OCI-LY7 (cell line): ENCODE results near the gene SKIC2.
"Not testable (repeated sequence)": the region's sequence is repeated elsewhere in the genome, so short reads cannot be mapped to it uniquely, and the experiment has no call there.

Experiments
- CTCF ChIP-seq: fragments of 200-600 bp; sonication (generic); conservative IDR thresholded peaks from 2 replicates; pipeline ENCODE4 v1.5.1; 2014; ENCODE audit warnings: mild to moderate bottlenecking, antibody characterized with exemption, low read length, moderate library complexity, mixed read lengths
- EZH2phosphoT487 ChIP-seq: fragments of 200-600 bp; sonication (generic); IDR thresholded peaks from 2 replicates; pipeline ENCODE4 v1.6.1; 2018; ENCODE audit warnings: low read depth, borderline replicate concordance, mild to moderate bottlenecking, mixed run types, antibody characterized with exemption, low read length, moderate library complexity, mixed read lengths

GRCh38 chr6:31989363-31989762 is 30.4 kb downstream of the SKIC2 start:
- not testable (repeated sequence) for TF ChIP-seq CTCF, EZH2phosphoT487
